ENCODE data around the gene NCK2. TPM values are rescaled to one million over a fixed set of nuclear protein-coding genes. Genes with fewer than 3 reads are reported as not detected.

Gene NCK2
- total and polyA plus RNA-seq, 2 of the 4 experiments (the other 2 are of a cell fraction) = 15.8 to 22.2 TPM

- Histone ChIP-seq H3K4ac (ENCODE audit: low read depth, low read length) (no peak overlapping the region), H3K36me3 (ENCODE audit: control insufficient read depth, insufficient read depth, low read length) (no peaks in the 10 kb centered on the region), H3K18ac (ENCODE audit: low read depth, low read length) (no peak overlapping the region), H2BK5ac (ENCODE audit: low read depth, low read length, poor library complexity, severe bottlenecking) (no peak overlapping the region), H4K20me1 (ENCODE audit: insufficient read depth, low read length) (no peaks in the 10 kb centered on the region), H2BK20ac (ENCODE audit: low read depth, low read length) (no peak overlapping the region), H2AK9ac (replicated peaks; ENCODE audit: low read depth, low read length, poor library complexity) (no peak overlapping the region), H3K9ac (ENCODE audit: low read depth, low read length) (no peak overlapping the region), H3K9me1 (ENCODE audit: insufficient read depth, low read length) (no peaks in the 10 kb centered on the region), H3K56ac (ENCODE audit: extremely low read depth, insufficient read depth, low read length) (no peak overlapping the region), H2BK120ac (ENCODE audit: low read depth, low read length) (no peak overlapping the region), H2BK15ac (ENCODE audit: low read depth, low read length) (no peak overlapping the region), H3K79me1 (ENCODE audit: low read depth in 1 of 2, low read length in 2 of 2) (no peaks in the 10 kb centered on the region), H3K14ac (replicated peaks; ENCODE audit: low read depth, low read length) (no peak overlapping the region), H3K23ac (ENCODE audit: low read depth, low read length) (no peak overlapping the region), H3K27ac (ENCODE audit: insufficient read depth, low read length) (no peak overlapping the region), H3K27me3 (ENCODE audit: control insufficient read depth, insufficient read depth, low read length) (peaks cover 10% of the 10 kb centered on the region), H2AK5ac (ENCODE audit: low read depth, low read length) (no peak overlapping the region), H4K8ac (ENCODE audit: low read depth in 2 of 2, low read length in 2 of 2) (no peak overlapping the region), H4K91ac (ENCODE audit: insufficient read depth, low read depth, low read length) (no peak overlapping the region), H3K4me2 (ENCODE audit: low read depth, low read length) (no peak overlapping the region), H3K4me1 (ENCODE audit: control insufficient read depth, insufficient read depth, low read length) (no peaks in the 10 kb centered on the region), H4K5ac (ENCODE audit: low read depth, low read length) (no peak overlapping the region), H3K9me3 (ENCODE audit: control insufficient read depth, insufficient read depth, low read length) (no peaks in the 10 kb centered on the region), H3K4me3 (ENCODE audit: insufficient read depth, low read depth, low read length) (no peak overlapping the region), H2AFZ (replicated peaks; ENCODE audit: low read length, poor library complexity) (no peak overlapping the region)
- ATAC-seq (ENCODE audit: low read depth) = no peak
- ChIA-PET CTCF (no interaction called here), POLR2A (ENCODE audit: unreplicated experiment) (no interaction called here)
- no peak for DNase-seq
- BruUV-seq (replicated peaks) = no TSS peak
- in situ Hi-C loops (cut with MboI; ENCODE audit: low sequenced_read_pairs) = no loop called here
- dilution Hi-C loops (cut with HindIII; ENCODE audit: low sequenced_read_pairs, unreplicated experiment) = no loop called here
- WGBS, 2 experiments (ENCODE audit: extremely low coverage in 2 of 2, insufficient read length in 1 of 2) = 25% methylated on average over 1 of the region's 6 CpGs; no CpG with 5 or more reads in 1 of the 2 experiments
- intact Hi-C loops (cut with micrococcal nuclease) = no loop called here
- no peak for TF ChIP-seq BHLHE40 (IDR thresholded peaks at IDR 0.05; ENCODE audit: low read depth, low read length)
- no peak for TF ChIP-seq FOS (IDR thresholded peaks at IDR 0.05; ENCODE audit: low read depth, low read length)
- no peak for TF ChIP-seq CTCF (conservative IDR thresholded peaks at IDR 0.05; ENCODE audit: low read depth, low read length)
These were observed 192.9 kb downstream of the NCK2 start for GRCh38 chr2:105937498-105938097.

Measured in IMR-90 (cell line).